ENCODE data around the gene F8.
"Not testable (repeated sequence)": the region's sequence is repeated elsewhere in the genome, so short reads cannot be mapped to it uniquely, and the experiment has no call there.

The F8 gene

GRCh38 chrX:154868522-154868921 lies 154.0 kb downstream of the F8 start:
- not testable (repeated sequence) for DNase-seq

GRCh38 chrX:154855256-154855655 lies 167.3 kb downstream of the F8 start:
- DNase-seq, result no peak

GRCh38 chrX:154850957-154851611 lies 171.4 kb downstream of the F8 start:
- no peak for DNase-seq

GRCh38 chrX:154840856-154841255 lies 181.7 kb downstream of the F8 start:
- no peak for DNase-seq

- DNase-seq, result no peak
Observed at GRCh38 chrX:154836163-154836562, 186.4 kb downstream of the F8 start.

- DNase-seq, result no peak
Observed at GRCh38 chrX:154834562-154834961, 188.0 kb downstream of the F8 start, which contains the start of gene SMIM9. SMIM9 (minus strand) TSS chrX:154834662; CDS start chrX:154830856, 3,806 bp downstream.

GRCh38 chrX:154833746-154834274 lies 188.7 kb downstream of the F8 start:
- DNase-seq, result no peak

GRCh38 chrX:154829926-154830442 lies 192.5 kb downstream of the F8 start:
- DNase-seq, result no peak

- DNase-seq, result no peak
Observed at GRCh38 chrX:154829134-154829533, 193.4 kb downstream of the F8 start.

- DNase-seq, result no peak
Observed at GRCh38 chrX:154828016-154828408, 194.5 kb downstream of the F8 start.

GRCh38 chrX:154827194-154828015 lies 195.1 kb downstream of the F8 start:
- no peak for DNase-seq

- not testable (repeated sequence) for DNase-seq
Observed at GRCh38 chrX:154825586-154825985, 196.9 kb downstream of the F8 start.

GRCh38 chrX:154824638-154825037 lies 197.9 kb downstream of the F8 start:
- DNase-seq, result no peak

- no peak for DNase-seq
Observed at GRCh38 chrX:154822029-154822428, 200.5 kb downstream of the F8 start.

GRCh38 chrX:154821523-154821922 lies 201.0 kb downstream of the F8 start:
- DNase-seq, result no peak

- DNase-seq, result no peak
Observed at GRCh38 chrX:154819771-154820341, 202.7 kb downstream of the F8 start.

- DNase-seq, result no peak
Observed at GRCh38 chrX:154818916-154819770, 203.4 kb downstream of the F8 start.

- not testable (repeated sequence) for DNase-seq
Observed at GRCh38 chrX:154817048-154817618, 205.4 kb downstream of the F8 start.

GRCh38 chrX:154816326-154816898 lies 206.1 kb downstream of the F8 start:
- DNase-seq, result not testable (repeated sequence)

GRCh38 chrX:154815274-154815818 lies 207.2 kb downstream of the F8 start:
- DNase-seq, result no peak

- DNase-seq, result no peak
Observed at GRCh38 chrX:154813801-154814200, 208.7 kb downstream of the F8 start.

Data from cortex of kidney (tissue), 1 donor.